Stimulated activated CD8-positive, alpha-beta memory T cell treated with anti-CD3 and anti-CD28 coated beads, Interleukin-4, amount 100 ng/mL, for 1 hour (primary cell): ENCODE measurements around the gene SELPLG.
"Not testable (repeated sequence)": the region's sequence is repeated elsewhere in the genome, so short reads cannot be mapped to it uniquely, and the experiment has no call there.

Experiments used
- DNase-seq, 2 donors: peaks; one replicate each; pipeline ENCODE4 v3.0.0-alpha.2; 2020; ENCODE audit warnings: low read depth in 2 of 2, low spot score in 1 of 2

The SELPLG gene

DNA sequence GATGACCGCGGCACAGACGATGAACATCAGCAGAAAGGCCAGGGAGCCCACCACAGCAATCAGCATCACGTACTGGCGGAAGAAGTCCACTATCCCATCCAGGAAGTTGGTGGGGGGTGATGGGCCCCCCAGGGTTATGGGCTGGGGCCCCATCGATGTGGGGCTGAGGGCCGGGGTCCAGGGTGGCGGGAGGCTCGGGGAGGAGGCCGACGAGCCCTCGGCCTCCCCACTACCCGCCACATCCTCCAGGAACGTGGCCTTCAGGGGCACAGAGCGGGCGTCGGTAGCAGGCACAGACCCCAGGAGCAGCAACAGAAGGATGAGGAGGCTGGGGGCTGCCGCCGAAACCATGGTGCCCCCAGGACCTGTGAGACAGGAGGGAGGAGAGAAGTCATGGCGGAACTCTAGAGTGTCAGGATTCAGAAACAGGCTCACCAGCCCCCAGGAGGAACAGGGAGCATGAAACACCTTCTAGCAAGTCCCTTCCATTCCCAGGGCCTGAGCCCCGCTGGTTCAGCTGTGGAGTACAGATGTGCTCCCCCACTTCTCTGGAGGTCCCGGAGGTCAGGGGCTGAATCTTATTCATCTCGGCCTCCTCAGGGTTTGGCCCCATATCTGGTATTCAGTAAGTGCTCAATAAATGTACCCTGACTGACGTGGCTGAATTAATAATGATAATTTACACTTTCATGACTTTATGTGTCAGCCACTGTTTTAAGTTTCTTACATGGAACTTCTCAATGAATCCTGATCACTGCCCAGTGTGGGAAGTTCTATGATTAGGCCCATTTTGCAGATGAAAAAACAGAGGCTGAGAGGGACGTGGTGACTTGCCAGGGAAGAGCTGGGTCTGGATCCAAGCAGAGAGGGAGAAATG is 41.4 kb downstream of the SELPLG start:
- DNase-seq: no peak

DNA sequence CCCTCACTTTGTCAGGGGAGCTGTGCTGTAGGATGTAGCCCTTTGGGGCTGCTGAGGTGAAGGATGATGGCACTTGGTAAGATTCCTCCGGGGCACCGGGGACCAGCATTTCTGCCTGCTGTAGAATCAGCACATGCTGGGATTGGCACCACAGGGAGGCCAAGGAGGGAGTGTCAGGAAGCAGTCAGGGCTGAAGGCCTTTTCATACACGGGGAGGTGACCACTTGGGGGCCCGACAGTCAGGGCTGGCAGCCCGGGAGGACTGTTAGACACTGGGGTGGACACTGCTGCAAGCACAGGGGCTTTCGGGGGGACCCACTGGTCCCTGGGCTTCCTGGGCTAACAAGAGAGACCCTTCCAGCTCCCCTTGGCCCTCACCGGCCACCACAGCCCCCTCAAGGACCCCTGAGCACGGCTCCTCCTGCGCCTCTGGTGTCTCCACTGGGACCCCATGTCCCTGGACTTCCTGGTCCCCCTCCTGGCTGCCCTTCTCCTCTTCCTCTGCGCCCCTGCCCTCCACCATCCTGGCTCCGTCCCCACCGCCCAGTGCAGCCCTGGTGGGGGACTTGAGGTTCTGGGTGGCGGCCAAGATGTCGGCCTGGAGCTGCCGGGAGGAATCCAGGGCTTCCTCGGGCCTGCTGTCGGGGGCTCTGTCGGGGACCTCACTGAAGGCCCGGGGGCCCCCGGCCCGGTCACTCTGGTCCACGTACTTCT is 42.3 kb downstream of the SELPLG start:
- DNase-seq: no peak

DNA sequence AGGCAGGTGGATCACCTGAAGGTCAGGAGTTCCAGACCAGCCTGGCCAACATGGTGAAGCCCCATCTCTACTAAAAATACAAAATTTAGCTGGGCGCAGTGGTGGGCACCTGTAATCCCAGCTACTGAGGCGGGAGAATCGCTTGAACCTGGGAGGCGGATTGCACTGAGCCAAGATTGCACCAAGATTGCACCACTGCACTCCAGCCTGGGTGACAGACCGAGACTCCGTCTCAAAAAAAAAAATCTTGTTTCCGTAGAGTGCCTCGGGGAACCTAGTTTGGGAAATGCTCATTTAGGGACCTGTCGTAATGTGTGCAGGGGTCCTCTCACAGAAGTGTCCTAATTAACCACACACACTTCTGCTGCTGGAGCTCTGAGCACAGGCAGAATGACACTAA is 43.2 kb downstream of the SELPLG start:
- not testable (repeated sequence) for DNase-seq

DNA sequence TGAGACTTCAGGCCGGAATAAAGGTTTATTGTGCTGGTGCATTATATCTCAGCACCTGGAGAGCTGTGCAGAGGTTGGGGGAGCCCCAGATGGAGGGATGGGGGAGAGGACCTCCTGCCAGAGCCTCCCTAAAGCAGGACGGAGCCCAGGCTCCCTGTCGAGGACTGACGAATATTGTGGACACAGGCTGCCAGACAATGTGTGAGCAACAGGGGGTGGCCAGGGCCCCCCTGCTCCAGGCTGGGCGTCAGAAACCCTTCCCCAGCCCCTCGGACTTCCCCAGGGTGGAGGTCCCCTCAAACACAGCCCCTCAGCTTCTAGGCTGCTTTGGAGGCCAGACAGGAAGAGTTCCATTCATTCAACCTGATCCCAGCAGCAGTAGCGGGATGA is 43.9 kb downstream of the SELPLG start:
- no peak for DNase-seq

DNA sequence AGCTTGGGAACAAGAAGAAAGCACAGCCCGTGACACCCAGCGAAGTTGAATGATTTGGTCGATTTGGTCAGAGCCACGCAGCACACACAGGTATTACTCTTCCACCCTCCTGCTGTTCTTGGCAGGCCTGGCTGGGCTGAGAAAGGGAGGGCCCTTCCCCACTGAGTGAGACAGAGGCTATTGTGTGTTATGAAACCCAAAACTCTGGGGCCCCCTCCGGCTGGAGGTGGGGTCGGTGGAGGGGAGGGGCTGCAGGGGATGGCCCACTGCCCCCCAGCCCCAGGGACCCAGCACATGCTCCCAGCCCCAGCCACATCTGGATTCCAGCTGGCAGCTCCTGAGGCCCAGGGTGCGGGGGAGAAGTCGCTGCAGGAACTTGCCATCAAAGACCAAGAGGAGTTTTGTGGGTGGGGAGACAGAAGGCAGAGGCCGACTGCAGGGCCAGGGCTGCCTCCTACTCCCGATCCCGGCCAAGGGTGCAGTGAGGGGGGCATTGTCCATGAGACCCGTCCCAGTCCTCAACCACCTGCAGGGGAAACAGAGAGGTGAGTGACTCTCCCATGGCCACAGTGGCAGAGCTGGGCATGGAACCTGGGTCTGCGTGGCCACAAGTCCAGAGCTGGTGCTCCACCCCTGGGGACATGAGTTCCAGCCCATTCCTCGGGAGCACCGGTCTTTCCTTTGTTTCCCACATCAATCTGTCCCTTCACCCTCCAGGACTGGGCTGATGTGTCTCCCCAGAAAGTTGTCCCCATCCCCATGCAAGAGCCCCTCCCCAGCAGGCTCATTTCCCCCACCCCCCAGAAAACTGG is 44.5 kb downstream of the SELPLG start:
- DNase-seq: no peak

DNA sequence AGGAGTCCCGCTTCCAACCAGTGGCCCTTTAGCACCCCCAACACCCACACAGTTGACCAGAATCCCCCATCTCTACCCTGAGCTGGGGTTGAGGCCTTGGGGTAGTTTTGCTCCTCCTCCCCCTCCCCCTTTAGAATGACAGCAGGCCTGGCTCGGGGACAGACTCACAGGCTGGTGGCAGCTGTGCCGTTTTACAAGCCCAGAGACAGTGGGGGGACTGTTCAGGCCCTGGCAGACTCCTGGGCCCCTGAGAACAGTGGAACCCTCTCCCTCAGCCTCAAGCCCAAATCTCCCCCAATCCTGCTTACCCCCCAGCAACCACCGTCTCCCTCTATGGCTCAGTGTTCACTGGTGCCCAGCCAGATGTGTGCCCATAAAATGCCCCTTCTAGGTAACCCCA is 45.9 kb downstream of the SELPLG start:
- no peak for DNase-seq

DNA sequence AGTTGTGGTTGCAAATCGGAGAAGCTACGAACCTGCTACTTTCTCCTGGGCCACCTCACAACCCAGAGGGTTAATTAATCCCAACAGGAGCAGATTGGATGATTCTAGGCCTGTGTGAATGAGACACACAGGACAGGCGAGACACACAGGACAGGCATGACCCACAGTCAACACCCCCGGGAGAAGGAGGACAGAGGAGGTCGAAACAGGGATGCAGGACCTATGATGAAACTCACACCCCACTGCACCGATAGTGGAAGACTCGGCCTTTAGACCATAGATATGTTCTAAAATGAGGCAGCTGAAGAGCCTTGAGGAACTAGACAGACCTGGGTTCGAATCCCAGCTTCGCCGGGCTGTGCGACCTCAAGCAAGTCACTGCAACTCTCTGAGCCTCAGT is 47.4 kb downstream of the SELPLG start:
- DNase-seq: no peak

DNA sequence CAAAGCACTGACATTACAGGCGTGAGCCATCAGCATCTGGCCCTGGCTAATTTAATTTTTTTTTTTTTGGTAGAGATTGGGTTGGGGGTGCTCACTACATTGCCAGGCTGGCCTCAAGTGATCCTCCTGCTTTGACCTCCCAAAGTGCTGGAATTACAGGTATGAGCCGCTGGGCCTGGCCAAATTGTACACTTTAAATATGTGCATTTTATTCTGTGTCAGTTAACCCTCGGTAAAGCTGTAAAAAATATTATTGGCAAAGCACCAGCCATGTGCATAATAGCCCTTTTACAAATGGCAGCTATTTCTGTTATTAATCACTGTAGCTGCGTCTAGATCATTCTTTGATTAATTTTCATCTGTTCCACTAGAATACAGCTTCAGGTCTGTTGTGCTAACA is 47.8 kb downstream of the SELPLG start:
- no peak for DNase-seq

DNA sequence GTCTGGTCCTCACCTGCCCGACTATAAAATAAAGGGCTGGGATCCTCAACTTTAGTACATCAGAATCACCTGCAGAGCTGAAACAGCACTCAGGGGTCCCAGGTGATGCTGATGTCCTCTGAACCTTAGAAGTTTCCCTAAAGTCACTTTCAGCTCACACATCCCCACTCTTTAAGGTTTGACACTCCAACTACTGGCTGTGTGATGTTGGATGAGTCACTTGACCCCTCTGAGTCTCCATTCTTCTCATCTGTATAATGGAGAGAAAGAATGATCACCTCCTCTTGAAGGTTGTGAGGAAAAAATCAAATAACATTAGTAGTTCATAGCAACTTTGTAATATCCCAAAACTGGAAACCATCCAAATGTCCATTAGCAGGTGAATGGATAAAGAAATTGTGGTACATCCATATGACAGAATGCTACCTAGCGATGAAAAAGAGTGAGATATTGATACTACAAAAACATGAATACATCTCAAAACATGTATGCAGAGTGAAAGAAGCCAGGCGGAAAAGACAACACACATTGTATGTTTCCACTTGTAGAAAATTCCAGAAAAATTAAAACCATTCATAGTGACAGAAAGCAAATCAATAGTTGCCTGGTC is 49.1 kb downstream of the SELPLG start:
- DNase-seq: no peak

DNA sequence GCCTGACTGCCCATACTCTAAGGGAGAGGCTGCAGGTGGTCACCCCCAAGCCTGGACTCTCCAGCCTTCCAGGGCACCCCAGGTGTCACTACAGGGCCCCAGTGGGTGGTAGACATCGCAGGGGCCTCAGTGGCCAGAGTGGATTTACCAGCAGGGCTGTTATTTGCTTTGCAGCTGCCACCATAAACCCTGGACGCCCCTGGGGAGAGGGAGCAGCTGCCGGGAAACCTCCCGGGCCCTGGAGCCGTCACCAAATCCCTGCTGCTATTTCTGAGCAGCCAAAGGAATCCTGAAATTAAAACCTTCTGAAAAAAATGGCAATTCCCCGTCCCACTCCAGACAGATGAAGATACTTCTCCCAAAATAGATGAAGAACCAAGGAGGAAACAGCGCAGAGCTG is 49.7 kb downstream of the SELPLG start:
- DNase-seq: no peak

DNA sequence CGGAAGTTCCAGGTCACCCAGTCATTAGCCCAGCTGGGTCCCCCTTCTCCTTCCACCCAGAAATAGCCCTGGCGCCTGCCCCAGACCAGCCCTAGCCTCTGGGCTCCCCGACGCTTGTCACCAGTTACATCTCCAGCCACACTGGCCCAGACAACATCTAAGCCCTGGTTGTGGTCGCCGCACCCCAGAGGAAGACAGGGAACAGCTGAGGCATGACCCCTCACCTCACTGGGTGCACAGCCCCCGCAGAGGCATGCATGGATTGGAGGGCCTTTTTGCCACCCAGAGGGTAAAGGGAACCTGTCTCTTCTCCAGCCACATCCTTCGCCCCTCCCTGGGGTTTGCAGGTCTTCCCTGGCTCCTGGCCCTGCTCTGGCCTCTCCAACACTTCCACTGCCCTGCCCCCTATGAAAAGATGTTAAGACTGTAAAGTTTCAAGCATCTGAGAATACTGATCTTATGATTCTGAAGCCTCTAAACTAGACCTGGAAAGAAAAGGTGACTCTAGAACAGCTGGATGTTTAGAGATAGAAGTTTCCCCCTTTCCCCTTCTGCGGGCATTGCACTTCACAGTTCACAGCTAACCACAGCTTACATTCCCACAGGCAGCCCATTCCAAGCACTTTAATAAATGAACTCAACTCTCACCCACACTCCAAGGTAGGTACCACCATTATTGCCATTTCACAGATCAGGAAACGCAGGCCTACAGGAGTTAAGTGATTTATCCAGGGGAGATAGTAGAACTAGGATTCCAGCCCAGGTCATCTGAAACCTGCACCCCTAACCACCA is 50.5 kb downstream of the SELPLG start:
- no peak for DNase-seq

DNA sequence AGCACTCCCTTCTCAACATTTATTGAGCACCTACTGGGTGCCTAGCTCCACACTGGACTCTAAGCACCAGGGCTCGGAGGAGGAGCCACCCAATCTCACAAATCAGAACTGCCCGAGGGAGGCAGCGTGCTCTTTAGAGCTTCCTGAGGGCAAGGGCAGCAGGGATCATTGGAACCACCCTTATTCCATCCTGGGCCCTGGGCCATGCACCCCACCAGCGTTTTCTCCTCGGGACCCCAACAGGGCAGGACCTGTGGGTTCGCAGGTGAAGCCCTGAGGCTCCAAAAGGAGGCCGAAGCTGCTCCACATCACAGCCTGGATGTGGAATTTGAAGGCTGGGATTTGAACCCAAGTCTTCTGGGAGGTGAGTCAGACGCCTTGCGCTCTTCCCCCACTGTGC is 51.2 kb downstream of the SELPLG start:
- DNase-seq: no peak

DNA sequence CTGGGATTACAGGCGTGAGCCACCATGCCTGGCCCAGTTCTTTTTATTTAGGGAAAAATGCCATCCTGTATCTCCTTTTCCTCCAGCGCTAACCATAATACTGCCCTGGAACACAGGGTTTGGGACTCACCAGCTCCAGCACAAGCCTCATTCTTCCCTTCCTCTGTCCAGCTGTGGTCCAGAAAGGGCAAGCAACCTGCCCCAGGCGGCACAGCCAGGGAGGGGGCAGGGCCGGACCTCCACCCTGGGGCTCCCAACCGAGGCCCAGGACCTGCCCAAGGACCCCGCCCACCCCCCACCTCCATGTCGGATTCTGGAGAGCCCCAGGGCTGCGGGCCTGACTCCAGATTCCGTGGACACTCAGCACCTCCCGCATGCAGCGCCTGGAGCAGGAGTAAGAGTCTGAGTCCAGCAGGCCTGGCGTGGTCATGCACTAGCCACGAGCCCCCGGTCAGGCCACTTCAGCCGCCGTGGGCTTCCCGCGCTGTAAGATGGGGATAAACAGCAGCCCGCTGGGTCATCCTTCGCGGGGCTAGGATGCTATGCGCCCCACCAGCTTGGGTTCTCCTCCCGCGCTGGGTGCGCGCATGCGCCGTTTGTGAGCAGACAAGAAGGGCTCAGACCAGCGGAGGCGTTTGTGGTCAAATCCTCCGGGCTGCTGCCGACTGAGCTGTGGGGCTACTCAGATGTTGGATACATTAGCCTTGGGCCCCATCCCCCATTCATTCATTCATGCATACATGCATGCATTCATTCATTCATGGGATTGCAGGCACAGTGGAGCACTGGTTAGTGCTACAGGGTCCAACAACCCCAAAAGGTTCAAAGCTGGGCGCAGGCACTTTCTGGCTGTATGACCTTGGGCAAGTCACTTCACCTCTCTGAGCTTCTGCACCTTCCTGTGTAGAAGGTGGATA is 52.1 kb downstream of the SELPLG start:
- DNase-seq: no peak

DNA sequence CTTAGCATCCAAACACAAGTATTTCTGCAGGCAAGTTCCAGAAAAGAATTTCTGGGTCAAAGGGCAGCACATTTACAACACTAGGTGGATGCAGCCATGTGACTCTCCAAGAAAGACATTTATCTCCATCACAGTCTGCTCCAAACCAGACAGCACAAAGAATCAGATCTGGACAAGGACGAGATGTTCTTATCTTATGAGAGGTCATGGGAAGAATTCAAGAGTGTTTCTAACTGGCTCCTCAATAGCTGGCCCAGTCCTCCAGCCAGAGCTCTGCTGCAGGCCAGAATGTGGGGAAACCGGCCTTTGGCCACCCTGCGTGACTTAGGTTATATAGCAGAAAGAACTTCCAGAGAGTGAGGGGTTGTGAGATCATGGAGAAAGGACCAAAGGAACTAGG is 53.2 kb downstream of the SELPLG start:
- DNase-seq: no peak

DNA sequence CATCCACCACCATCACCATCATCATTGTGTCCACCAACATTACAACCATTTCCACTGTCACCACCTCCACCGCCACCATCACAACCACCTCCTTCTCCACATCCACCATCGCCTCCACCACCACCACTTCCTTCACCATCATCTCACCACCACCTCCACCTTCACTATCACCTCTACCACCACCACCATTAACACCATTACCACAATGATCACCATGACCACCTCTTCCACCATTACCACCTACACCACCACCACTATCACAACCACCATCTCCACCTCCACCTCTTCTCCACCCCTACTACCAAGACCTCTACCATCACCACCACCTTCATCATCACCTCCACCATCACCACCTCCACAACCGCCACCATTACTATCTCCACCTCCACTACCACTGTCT is 54.9 kb downstream of the SELPLG start:
- no peak for DNase-seq

DNA sequence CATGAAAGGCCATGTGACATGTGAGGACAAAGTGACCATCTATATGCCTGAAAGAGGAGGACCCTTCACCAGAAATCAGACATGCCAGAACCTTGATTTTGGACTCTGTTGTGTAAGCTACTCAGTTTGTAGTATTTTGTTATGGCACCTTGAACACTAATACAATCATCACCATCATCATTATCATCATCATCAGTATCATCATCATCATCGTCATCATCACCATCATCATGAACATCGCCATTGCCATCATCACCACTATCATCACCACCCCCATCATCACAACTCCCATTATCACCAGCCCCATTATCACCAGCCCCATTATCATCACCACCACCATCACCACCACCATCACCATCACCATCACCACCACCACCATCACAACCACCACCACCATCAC is 55.4 kb downstream of the SELPLG start:
- no peak for DNase-seq

DNA sequence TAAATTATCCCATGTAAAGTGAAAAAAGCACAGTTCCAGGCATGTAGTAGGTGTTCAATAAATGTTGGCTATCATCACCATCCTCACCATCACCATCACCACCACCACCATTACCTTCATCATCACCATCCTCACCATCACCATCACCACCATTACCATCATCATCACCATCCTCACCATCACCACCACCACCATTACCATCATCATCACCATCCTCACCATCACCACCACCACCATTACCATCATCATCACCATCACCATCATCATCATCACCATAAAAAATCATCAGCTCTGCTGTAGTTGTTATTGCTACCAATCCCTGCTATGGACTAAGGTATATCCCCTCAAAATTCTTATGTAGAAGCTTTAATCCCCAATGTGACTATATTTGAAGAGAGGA is 56.2 kb downstream of the SELPLG start:
- DNase-seq: no peak

DNA sequence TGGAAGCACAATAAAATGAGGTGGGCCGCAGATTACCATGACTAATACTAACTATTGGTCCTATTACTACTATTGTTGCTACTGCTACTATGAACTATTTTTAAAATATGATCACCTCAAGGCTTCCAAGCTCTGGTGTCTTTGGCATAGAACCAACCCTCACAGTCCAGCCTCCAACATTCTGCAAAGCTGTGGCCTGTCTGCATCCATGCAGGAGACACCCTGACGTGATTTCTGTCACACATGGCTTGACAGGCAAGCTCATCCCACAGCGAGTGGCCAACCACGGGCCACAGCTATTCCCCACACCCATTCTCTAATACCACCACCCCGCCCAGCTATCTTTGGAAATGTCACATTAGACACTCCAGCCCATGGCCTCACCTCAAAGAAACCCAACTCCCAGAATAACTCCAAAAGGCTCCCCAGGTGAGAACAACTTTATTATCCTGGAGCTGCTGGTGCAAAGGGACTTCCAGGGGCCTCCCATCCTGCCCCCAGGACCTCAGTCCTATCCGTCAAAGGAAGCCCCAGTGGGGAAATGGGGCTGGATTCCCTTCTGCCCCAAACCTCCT is 56.9 kb downstream of the SELPLG start:
- DNase-seq: no peak

DNA sequence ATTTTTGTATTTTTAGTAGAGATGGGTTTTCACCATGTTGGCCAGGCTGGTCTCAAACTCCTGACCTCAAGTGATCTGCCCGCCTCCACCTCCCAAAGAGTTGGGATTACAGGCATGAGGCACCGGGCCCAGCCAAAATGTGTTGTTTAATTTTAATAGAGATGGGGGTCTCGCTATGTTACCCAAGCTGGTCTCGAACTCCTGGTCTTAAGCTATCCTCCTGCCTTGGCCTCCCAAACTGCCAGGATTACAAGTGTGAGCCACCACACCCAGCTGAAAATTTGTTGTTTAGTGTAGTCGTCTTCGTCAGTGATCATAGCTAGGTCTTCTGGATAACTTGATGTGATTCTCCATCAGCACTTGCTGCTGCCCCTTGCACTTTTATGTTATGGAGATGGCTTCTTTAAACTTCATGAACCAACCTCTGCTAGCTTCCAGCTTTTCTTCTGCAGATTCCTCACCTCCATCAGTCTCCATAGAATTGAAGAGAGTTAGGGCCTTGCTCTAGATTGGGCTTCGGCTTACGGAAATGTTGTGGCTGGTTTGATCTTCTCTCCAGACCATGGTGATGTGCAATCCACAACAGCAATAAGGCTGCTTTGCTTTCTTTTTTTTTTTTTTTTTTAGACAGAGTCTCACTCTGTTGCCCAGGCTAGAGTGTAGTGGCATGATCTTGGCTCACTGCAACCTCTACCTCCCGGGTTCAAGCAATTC is 58.3 kb downstream of the SELPLG start:
- DNase-seq: no peak
